Glomerular visceral epithelial cell (primary cell): ENCODE measurements around the gene PAX6.

Experiments used
- DNase-seq: peaks from one replicate; pipeline ENCODE4 v3.0.0-alpha.2; 2016; ENCODE audit errors: extremely low spot score

Gene PAX6

DNA sequence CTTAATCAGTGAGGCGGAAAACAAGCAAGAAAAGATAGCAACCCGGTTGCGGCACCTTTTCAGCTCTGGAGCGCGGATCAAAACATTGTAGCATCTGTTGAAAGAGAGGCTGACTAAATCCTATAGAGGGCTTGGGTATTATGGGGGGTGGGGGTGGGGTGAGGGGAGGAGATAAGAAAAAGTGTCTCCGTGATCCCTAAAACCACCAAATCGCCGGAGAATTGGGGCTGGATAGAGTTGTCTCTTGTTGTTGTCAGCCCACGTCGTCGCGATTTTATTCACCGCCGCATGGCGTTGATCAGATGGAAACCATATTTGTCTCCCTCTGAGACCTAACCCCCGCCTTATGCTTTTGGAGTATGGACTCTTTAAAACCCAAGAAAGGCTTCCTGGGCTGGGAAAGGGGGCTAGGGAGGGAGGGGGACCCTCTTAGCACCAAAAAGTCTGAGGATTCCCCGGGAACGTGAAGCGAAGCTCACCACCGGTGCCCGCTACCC lies 13.0 kb downstream of the PAX6 start:
- DNase-seq = no peak

- no peak for DNase-seq
Measured at GRCh38 chr11:31797190-31798056, 13.7 kb downstream of the PAX6 start.

DNA sequence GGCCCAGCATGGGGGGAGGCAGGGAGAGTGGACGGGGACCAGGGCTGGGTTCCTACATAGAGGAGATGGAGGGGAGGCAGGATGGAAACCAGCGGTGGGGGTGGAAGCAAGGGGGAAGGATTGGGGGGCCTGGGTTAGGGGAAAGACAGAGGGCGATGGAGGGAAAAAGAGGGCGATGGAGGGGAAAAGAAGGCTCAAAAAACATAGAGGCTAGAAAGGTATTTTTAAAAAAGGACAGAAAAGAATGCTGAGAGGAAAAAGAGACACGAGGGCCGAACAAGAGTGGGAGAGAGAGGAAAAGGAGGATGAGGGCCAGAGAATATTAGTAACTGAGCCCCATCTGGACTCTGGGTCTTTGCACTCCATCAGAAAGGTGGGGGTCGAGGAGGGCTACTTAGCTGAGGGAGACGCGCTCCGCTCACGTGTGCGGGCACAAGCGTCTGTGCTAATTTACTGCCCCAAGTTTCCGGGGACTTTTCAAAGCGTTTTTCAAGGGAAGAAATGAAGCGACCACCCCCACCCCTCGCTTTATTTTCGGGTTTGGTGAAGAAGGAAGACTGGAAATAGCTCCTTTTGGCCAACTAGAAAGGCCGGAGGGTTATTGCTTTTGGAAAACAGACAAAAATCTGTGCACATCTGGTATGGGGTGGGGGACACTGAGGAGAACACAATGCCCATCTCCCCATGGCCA lies 14.5 kb downstream of the PAX6 start:
- DNase-seq = no peak

GRCh38 chr11:31795706-31796498 lies 15.2 kb downstream of the PAX6 start:
- DNase-seq = no peak

GRCh38 chr11:31794548-31794947 lies 16.6 kb downstream of the PAX6 start:
- DNase-seq = no peak

GRCh38 chr11:31793264-31793663 lies 17.9 kb downstream of the PAX6 start:
- no peak for DNase-seq

DNA sequence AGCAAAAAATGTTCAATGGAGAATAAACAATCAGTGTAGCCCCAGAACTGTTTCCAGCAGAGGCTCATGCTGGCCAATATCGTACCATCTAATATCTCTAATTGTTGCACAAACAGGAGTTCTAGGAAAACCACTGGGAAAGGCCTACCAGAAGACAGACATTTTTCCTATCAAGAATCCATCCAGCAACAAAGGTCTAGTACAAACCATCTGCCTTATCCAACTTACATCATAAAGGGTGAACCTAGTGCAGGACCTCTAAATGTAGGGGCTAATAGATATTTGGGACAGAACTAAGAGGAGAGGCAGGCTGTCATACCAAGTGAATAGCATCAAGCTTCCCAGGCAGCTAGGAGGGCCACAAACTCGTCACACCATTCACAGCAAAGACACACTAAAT lies 18.7 kb downstream of the PAX6 start:
- no peak for DNase-seq

GRCh38 chr11:31792036-31792435 lies 19.1 kb downstream of the PAX6 start:
- DNase-seq = no peak

GRCh38 chr11:31790649-31791048 lies 20.5 kb downstream of the PAX6 start:
- no peak for DNase-seq

DNA sequence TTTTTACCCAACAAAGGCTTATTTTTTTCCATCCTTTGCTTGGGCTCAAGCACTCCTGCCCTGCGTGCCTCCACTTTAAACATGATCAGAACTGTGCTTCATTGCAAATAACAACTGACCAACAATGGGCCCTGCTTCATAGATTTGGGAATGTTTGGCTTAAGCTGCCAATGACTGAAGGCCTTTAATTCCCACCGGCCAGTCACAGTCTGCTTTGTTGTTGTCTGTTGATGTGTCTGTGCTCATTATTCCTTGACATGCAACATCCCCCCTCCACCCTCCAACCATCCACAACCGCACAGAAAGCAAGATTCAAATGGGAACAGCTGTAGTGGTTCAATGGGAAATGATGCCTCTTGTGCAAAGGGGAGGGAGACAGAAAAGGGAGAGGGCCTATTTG lies 23.0 kb downstream of the PAX6 start:
- DNase-seq = no peak

- no peak for DNase-seq
Measured at GRCh38 chr11:31786996-31787685, 24.0 kb downstream of the PAX6 start.

DNA sequence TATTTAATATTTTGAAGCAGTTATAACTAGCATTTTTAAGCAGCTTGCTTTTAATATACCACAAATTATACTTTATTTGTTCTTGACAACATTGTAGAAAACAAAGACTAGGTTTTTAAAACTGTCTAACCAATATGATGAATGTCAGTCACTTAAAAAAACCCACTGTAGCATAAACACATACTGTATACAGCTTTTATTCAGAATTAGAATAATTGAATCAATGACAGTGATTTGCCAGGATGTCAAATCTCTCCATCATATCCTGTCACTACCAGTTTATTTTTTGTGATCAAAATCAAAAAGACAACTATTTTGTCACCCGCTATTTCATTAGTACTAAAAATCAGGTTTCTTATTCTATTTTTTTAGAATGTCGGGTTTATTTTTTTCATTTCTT lies 26.5 kb downstream of the PAX6 start:
- DNase-seq = no peak

DNA sequence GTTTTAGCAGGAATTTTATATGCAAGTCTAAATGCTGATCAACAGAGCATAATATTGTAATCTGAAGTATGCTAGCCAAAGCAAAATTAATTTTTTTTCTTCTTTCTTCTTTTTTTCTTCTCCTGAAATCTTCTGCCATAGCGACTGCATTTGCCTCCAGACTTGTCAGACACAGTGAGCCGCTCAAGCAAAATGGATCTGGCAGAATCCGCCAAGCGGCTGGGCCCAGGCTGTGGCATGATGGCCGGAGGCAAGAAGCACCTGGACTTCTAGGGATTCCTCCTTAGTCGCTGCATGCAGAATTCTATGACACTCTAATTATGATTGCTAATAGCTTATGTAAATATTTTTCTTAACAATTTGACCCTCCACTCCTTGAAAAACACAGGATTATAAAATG lies 27.9 kb downstream of the PAX6 start:
- DNase-seq = no peak

- no peak for DNase-seq
Measured at GRCh38 chr11:31782257-31782656, 28.9 kb downstream of the PAX6 start.

DNA sequence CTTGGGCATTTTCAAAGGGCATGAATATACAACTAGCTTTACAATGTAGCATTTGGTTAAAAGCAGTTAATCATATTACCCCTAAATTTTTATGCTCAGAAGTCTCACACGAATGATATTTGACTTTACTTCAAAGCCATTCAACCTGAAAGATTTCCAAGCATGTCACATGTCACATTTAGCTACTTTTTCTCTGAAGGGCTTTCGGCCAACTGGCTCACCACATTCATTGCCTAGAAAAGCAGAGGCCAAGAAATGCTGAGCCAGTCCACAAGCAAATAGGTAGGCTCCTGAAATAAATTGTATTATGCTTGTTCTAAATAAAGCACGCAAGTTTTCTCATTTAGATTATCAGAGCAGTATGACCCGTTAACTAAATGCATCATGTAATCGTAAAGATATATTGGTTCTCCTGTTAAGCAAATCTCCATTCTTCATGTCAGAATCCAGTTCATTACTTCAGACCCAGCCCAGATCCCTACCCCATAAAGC lies 30.6 kb downstream of the PAX6 start:
- DNase-seq = no peak

- no peak for DNase-seq
Measured at GRCh38 chr11:31780078-31780477, 31.0 kb downstream of the PAX6 start.

DNA sequence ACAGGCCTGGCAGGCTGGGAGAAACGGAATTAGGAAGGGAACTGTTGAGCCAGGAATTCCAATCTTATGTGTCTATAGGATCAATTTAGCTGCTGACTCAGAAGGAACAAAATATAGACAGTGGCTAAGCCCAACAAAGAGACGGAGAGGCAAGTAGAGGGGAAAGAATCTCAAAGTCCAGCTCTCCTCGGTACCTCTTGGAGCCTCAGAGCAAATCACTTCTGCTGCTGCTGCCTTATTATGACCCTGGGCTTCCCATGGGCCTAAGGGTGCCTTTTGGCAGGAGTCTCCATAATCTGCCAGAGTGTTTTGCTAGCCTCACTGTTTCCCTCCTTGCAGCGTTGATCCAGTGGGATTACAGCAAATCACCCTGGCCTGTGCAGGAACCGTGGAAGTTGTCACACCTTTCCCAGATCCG lies 31.7 kb downstream of the PAX6 start:
- peak; percentile 53 for DNase-seq

- no peak for DNase-seq
Measured at GRCh38 chr11:31772412-31772811, 38.7 kb downstream of the PAX6 start.

DNA sequence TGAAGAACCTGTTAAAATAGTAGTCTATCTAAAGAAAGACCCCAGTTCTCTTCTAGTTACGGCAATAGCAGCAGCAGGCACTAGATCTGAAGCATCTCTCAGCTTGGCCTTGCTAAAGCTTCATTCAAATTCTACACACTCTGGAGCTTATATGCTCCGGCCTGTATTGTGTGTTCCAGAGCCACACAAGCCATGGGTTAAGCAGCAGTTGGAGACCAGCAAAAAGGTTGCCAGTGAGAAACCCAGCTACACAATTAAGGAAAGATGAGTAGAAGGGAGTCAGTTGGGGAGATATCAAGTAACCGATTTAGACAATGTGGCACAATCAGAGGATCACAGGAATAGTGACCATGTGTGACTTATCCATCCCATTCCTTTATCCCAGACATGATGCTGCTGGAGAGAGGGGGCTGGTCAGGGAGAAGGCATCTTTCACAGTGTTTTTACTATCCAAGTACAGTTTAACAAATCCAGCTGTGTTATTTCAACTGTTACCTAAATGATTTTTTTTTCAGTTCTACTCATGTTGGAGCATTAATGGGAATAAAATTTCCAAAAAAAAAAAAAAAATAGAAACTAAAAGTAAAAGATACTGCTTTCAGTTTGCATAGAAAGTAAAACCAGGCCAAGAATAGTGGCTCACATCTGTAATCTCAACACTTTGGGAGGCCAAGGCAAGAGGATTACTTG lies 41.0 kb downstream of the PAX6 start:
- DNase-seq = no peak

DNA sequence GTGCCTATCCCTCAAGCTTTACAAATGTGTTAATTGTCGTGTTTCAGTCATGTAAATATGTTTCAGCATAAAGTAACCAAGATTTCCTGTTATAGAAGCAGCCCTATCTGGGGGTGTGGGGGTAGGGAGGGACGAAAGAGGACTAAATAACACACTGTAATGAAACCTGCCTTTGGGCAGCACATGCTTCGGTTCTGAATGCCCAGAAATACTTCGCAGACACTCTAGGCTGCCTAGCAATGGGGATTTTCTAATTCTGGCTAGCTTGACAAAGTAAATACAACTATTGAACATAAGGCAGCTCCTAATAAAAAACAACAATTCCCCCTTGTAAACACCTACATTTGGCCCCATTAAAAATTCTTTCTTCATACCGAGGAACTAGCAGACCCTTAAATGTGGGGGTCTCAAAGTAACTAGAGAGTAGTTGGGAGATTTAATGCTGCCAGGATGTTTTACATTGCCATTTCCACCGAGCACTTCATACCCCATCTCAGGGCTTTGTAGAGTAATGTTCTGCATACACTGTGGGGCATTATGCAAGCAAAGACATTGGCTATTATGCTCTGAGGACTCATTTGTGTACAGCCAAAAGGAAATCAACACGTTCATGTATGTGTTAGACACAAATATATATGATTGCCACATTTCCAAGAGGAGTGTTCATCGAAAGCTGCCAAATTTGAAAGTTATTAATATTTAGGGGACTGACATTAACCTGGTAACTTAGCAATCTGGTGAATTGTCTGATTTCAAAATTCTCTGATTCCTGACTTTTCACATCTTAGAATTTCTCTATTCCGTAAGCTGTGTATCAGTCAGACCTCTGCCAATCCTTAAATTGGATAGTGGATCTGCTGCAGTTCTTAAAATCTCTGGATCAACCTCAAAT lies 42.1 kb downstream of the PAX6 start:
- DNase-seq = no peak
